Lower leg skin (tissue), 4 donors: ENCODE results near the gene ARPIN. TPM values are rescaled to one million over a fixed set of nuclear protein-coding genes. Genes with fewer than 3 reads are reported as not detected.
A peak's percentile ranks its signal among the peaks of the same experiment; 100 is the strongest.
"Not testable (repeated sequence)": the region's sequence is repeated elsewhere in the genome, so short reads cannot be mapped to it uniquely, and the experiment has no call there.

Experiments used
- DNase-seq, 2 donors: peaks; one replicate each; pipeline ENCODE4 v3.0.0-alpha.2; 2019; ENCODE audit warnings: low spot score in 2 of 2
- H3K4me3 ChIP-seq: fragments of 200-600 bp; sonication (generic); 2 replicates; pipeline ENCODE4 v1.5.1; 2017; ENCODE audit warnings: mild to moderate bottlenecking, low read depth; ENCODE audit not compliant: poor library complexity, severe bottlenecking
- CTCF ChIP-seq, 3 donors: fragments of 450-650 bp; IDR thresholded peaks; one replicate each; pipeline ENCODE4 v1.5.1; 2016; ENCODE audit warnings: antibody characterized with exemption in 3 of 3, mild to moderate bottlenecking in 3 of 3, moderate library complexity in 2 of 3
- POLR2A ChIP-seq, 2 donors: fragments of 450-650 bp; IDR thresholded peaks; one replicate each; pipeline ENCODE4 v1.6.1; 2016 to 2017; ENCODE audit warnings: antibody characterized with exemption in 2 of 2, mild to moderate bottlenecking in 1 of 2, moderate library complexity in 1 of 2
- WGBS, 2 donors: methylation state at CpG; one replicate each; pipeline ENCODE4 v1.1.5; 2018; 5-methylcytosine and 5-hydroxymethylcytosine counted together
- intact Hi-C: fragments of 100-400 bp; cut with DNase I; formaldehyde crosslinking; loops from one replicate; pipeline ENCODE4 v1.15.0; 2023; ENCODE audit warnings: low total_unique reads
- total RNA-seq, 4 donors: library from RNA; depleted of rRNA; stranded (reverse); fragments of >200 nt; gene quantifications; one replicate each; pipeline ENCODE4 v1.1.0, GENCODE V29; 2016

The ARPIN gene
- total RNA-seq, 4 donors from 2014 or later, result 8.5 to 21.5 (median 14.4) TPM

GRCh38 chr15:89946681-89947299 is 34.0 kb upstream of the ARPIN start:
- 83 to 86% methylated on average over 6 of the region's 6 CpGs for WGBS, 2 donors
- no peak for TF ChIP-seq CTCF (IDR thresholded peaks at IDR 0.05)
- no peak for TF ChIP-seq POLR2A (IDR thresholded peaks at IDR 0.05)
- DNase-seq, result no peak
- H3K4me3 ChIP-seq, result no peak overlapping the region
- intact Hi-C loops, result no loop called here

- intact Hi-C loops, H3K4me3 ChIP-seq, DNase-seq: not testable (repeated sequence)
- 85 to 86% methylated on average over 6 of the region's 6 CpGs for WGBS, 2 donors
These were observed 31.0 kb upstream of the ARPIN start for GRCh38 chr15:89943721-89944120.

- no peak overlapping the region for H3K4me3 ChIP-seq
- TF ChIP-seq POLR2A (IDR thresholded peaks at IDR 0.05), result no peak
- DNase-seq, result no peak
- WGBS, 2 donors, result 89 to 91% methylated on average over 3 of the region's 3 CpGs
- intact Hi-C loops, result no loop called here
These were observed 27.2 kb upstream of the ARPIN start for GRCh38 chr15:89939910-89940309.

GRCh38 chr15:89939377-89939776 is 26.6 kb upstream of the ARPIN start:
- WGBS, 2 donors, result 81 to 89% methylated on average over 2 of the region's 2 CpGs
- DNase-seq, intact Hi-C loops, H3K4me3 ChIP-seq: not testable (repeated sequence)

- 74 to 76% methylated on average over 10 of the region's 10 CpGs for WGBS, 2 donors
- intact Hi-C loops, result no loop called here
- H3K4me3 ChIP-seq, result no peak overlapping the region
- DNase-seq, result no peak
- TF ChIP-seq CTCF (IDR thresholded peaks at IDR 0.05) (no peak), POLR2A (IDR thresholded peaks at IDR 0.05) (no peak)
These were observed 24.9 kb upstream of the ARPIN start for GRCh38 chr15:89937365-89938350.

- 90 to 95% methylated on average over 14 of the region's 14 CpGs for WGBS, 2 donors
- no peak overlapping the region for H3K4me3 ChIP-seq
- TF ChIP-seq CTCF (IDR thresholded peaks at IDR 0.05), result no peak
- no peak for TF ChIP-seq POLR2A (IDR thresholded peaks at IDR 0.05)
- no peak for DNase-seq
- intact Hi-C loops, result no loop called here
These were observed 24.1 kb upstream of the ARPIN start for GRCh38 chr15:89936786-89937265.

- intact Hi-C loops, result no loop called here
- WGBS, 2 donors, result 84 to 87% methylated on average over 8 of the region's 8 CpGs
- TF ChIP-seq POLR2A (IDR thresholded peaks at IDR 0.05) (no peak), CTCF (IDR thresholded peaks at IDR 0.05) (no peak)
- no peak overlapping the region for H3K4me3 ChIP-seq
- DNase-seq, result peak in 1 of 2 donors; percentile 42
These were observed 23.5 kb upstream of the ARPIN start for GRCh38 chr15:89936051-89936785.
